ENCODE measurements around the gene PLEKHH1.
A peak's percentile ranks its signal among the peaks of the same experiment; 100 is the strongest.
"Not testable (repeated sequence)": the region's sequence is repeated elsewhere in the genome, so short reads cannot be mapped to it uniquely, and the experiment has no call there.

The PLEKHH1 gene

GRCh38 chr14:67580336-67581171 is 47.5 kb downstream of the PLEKHH1 start:
- DNase-seq (ENCODE audit: low read depth in 2 of 2), result no peak

GRCh38 chr14:67581643-67582042 is 48.6 kb downstream of the PLEKHH1 start:
- no peak for DNase-seq (ENCODE audit: low read depth in 2 of 2)

- DNase-seq (ENCODE audit: low read depth in 2 of 2), result no peak
Measured at GRCh38 chr14:67582061-67582460, 49.0 kb downstream of the PLEKHH1 start.

- DNase-seq (ENCODE audit: low read depth in 2 of 2), result no peak
Measured at GRCh38 chr14:67583711-67584644, 50.9 kb downstream of the PLEKHH1 start.

- no peak for DNase-seq (ENCODE audit: low read depth in 2 of 2)
Measured at GRCh38 chr14:67584978-67585377, 51.9 kb downstream of the PLEKHH1 start.

- no peak for DNase-seq (ENCODE audit: low read depth in 2 of 2)
Measured at GRCh38 chr14:67586369-67586768, 53.3 kb downstream of the PLEKHH1 start.

GRCh38 chr14:67589204-67589770 is 56.2 kb downstream of the PLEKHH1 start:
- DNase-seq (ENCODE audit: low read depth in 2 of 2), result no peak

- DNase-seq (ENCODE audit: low read depth in 2 of 2), result not testable (repeated sequence)
Measured at GRCh38 chr14:67593650-67594049, 60.6 kb downstream of the PLEKHH1 start.

- DNase-seq (ENCODE audit: low read depth in 2 of 2), result no peak
Measured at GRCh38 chr14:67595392-67595791, 62.3 kb downstream of the PLEKHH1 start.

GRCh38 chr14:67599698-67600561 is 66.8 kb downstream of the PLEKHH1 start, which contains the start of gene PIGH:
TSS of gene PIGH (minus strand) at chr14:67600268. CDS start at chr14:67600203, 65 bp downstream.
- DNase-seq (ENCODE audit: low read depth in 2 of 2), result peak; percentile 85 to 89

- not testable (repeated sequence) for DNase-seq (ENCODE audit: low read depth in 2 of 2)
Measured at GRCh38 chr14:67600562-67600974, 67.5 kb downstream of the PLEKHH1 start.

- DNase-seq (ENCODE audit: low read depth in 2 of 2), result no peak
Measured at GRCh38 chr14:67602076-67602475, 69.0 kb downstream of the PLEKHH1 start.

GRCh38 chr14:67602995-67603545 is 70.0 kb downstream of the PLEKHH1 start:
- no peak for DNase-seq (ENCODE audit: low read depth in 2 of 2)

GRCh38 chr14:67607646-67608045 is 74.6 kb downstream of the PLEKHH1 start:
- no peak for DNase-seq (ENCODE audit: low read depth in 2 of 2)

GRCh38 chr14:67609642-67610310 is 76.7 kb downstream of the PLEKHH1 start:
- DNase-seq (ENCODE audit: low read depth in 2 of 2), result no peak

- DNase-seq (ENCODE audit: low read depth in 2 of 2), result no peak
Measured at GRCh38 chr14:67610491-67610890, 77.4 kb downstream of the PLEKHH1 start.

GRCh38 chr14:67618617-67619063 is 85.5 kb downstream of the PLEKHH1 start:
- DNase-seq (ENCODE audit: low read depth in 2 of 2), result no peak

- peak; percentile 91 to 95 for DNase-seq (ENCODE audit: low read depth in 2 of 2)
Measured at GRCh38 chr14:67619446-67620216, 86.5 kb downstream of the PLEKHH1 start, which contains the start of gene ARG2. TSS of gene ARG2 (plus strand) at chr14:67619920. CDS start at chr14:67619978, 58 bp downstream.

GRCh38 chr14:67620217-67620785 is 87.2 kb downstream of the PLEKHH1 start:
- no peak for DNase-seq (ENCODE audit: low read depth in 2 of 2)
